Dendritic cell treated with granulocyte-macrophage colony-stimulating factor and Interleukin-4, amounts not matched to agents 40 ng/mL and 50 ng/mL, for 4 days (primary cell): Measurements from ENCODE around the gene TMCO4.

Source experiments
- H3K27ac Mint-ChIP-seq: one replicate; pipeline ENCODE4 v1.8.0; 2022; ENCODE audit warnings: mild to moderate bottlenecking, mixed read lengths
- H3K27me3 Mint-ChIP-seq: one replicate; pipeline ENCODE4 v1.8.0; 2022; ENCODE audit warnings: mild to moderate bottlenecking, mixed read lengths
- H3K36me3 Mint-ChIP-seq: one replicate; pipeline ENCODE4 v1.8.0; 2022; ENCODE audit warnings: low read depth, mixed read lengths
- H3K4me1 Mint-ChIP-seq: one replicate; pipeline ENCODE4 v1.8.0; 2022; ENCODE audit warnings: low read depth, mixed read lengths
- H3K4me3 Mint-ChIP-seq: one replicate; pipeline ENCODE4 v1.8.0; 2022; ENCODE audit warnings: mild to moderate bottlenecking, moderate library complexity, mixed read lengths
- H3K9me3 Mint-ChIP-seq: one replicate; pipeline ENCODE4 v1.8.0; 2022; ENCODE audit warnings: mixed read lengths
- intact Hi-C: fragments of 100-400 bp; cut with micrococcal nuclease; formaldehyde crosslinking; loops from one replicate; pipeline ENCODE4 v1.15.0; 2022

The TMCO4 gene

DNA sequence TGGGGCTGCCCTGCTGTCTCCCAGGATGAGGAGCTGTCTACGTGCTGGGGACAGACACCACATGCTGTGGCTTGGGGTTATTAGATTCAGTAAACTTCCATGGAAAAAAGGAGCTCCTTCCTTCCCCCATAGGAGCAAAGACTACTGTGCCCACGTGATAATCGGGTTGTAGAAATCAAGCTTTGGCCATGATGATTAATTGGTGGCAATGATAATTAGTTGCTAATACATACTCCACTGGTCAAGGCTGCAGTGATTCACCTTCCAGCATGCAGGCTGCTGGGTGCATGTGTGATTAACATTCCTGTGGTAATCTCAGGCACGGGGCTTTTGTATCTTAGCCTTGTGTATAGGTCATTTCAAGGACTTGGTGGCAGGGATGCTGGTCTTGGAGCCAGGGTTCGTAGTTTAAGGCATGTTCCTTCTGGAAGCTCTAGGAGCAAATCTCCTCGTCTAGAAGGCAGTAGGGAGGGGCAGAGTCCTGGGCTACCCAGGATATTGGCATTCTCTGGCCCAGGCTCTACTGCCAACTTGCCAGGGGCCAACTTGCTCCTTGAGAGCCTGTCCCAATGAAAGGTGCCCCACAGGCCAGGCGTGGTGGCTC, 41.4 kb downstream of the TMCO4 start:
- no peaks in the 10 kb centered on the region for H3K9me3 Mint-ChIP-seq

DNA sequence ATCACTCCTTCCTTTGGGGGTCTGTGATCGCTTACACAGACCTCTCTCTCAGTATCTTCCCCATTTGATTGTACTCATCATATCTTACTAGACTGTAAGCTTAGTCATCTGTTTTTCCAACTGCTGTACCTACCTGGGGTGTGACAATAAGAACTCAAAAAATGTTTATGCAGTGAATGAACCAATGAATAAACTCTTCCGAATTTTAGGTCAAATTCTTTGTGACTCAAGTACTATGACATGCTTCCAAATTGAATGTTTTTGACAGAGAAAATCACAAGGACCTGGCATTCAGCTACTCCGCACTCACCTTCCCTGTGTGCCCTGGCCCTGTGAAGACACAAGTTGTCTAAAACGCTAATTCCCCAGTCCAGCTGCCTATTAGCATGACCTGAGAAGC, 42.1 kb downstream of the TMCO4 start:
- Mint-ChIP-seq H3K36me3 (peaks cover 52% of the 10 kb centered on the region), H3K27me3 (no peaks in the 10 kb centered on the region), H3K4me3 (no peak overlapping the region), H3K4me1 (no peaks in the 10 kb centered on the region), H3K27ac (no peak overlapping the region), H3K9me3 (no peaks in the 10 kb centered on the region)
- intact Hi-C loops: no loop called here

More for the DNA sequence above, 41.4 kb downstream of the TMCO4 start:
- no peaks in the 10 kb centered on the region for H3K4me1 Mint-ChIP-seq
- H3K4me3 Mint-ChIP-seq: no peak overlapping the region
- H3K27ac Mint-ChIP-seq: no peak overlapping the region
- intact Hi-C loops: no loop called here
- peaks cover 45% of the 10 kb centered on the region for H3K36me3 Mint-ChIP-seq
- H3K27me3 Mint-ChIP-seq: no peaks in the 10 kb centered on the region

DNA sequence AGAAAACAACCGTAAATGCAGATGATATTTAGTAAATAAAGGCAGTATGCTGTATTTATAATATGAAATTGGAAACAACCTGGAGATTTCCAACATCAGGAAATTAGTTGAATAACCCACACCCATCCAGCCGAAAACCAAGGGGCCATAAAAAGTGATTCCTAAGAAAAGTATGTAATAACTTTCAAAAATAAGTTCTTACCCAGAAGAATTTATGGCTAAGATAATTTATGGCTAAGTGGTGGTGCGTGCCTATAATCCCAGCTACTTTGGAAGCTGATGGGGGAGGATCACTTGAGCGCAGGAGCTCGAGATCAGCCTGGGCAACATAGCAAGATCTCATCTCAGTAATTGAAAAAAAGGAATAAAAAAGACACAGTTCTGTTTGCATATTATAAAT, 43.2 kb downstream of the TMCO4 start:
- Mint-ChIP-seq H3K36me3 (peaks cover 62% of the 10 kb centered on the region), H3K4me3 (no peak overlapping the region)

DNA sequence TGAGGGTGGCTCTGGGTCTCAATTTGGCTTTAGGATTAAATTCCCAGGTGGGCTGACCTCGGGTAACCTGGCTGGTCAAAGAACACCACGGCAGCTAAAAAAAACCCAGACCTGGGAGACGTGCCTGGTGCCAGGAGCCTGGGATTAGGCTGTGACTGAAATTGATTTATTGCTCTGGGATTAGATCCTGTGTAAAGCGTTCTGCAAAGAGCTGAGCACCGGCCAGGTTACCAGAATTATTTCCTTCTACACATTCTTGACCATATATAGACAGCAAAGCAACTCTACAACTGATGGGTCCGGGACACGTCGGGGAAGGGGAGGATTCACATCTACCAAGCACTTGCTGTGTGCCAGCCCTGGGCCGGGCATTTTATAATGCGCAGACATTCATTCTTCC, 45.2 kb downstream of the TMCO4 start:
- peaks cover 78% of the 10 kb centered on the region for H3K36me3 Mint-ChIP-seq
- H3K4me3 Mint-ChIP-seq: no peak overlapping the region

More for the DNA sequence above, 43.2 kb downstream of the TMCO4 start:
- Mint-ChIP-seq H3K9me3 (no peaks in the 10 kb centered on the region), H3K4me1 (no peaks in the 10 kb centered on the region), H3K27ac (no peak overlapping the region), H3K27me3 (no peaks in the 10 kb centered on the region)
- intact Hi-C loops: no loop called here

DNA sequence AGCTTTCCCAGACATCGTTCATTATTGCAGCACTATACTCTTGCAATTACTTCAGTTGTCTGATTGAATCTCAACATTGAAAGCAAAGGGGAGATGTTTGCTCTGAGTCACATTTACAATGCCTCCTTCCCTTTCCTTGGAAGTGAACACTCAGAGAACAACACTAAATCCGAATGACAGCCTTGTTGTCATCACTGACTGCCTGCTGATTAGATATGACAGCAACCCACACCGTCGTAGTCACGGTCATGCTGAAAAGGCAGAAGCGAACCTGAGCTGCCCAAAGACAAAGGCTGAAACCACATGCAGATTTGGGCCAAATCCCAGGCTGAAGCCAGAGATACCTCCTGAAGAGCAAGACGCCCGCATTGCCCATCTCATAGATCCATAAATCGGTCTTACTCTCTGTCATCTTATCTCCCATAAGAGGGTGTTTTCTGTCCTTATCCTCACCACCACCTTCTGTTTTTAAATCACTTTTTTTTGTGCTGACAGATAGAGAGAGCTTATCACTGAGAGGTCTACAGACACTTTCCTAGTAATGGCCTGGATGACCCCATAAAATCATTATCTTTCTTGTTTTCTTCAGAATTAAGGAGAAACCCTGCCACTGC, 47.5 kb downstream of the TMCO4 start:
- Mint-ChIP-seq H3K36me3 (peaks cover 79% of the 10 kb centered on the region), H3K9me3 (no peaks in the 10 kb centered on the region), H3K27ac (no peak overlapping the region), H3K4me3 (no peak overlapping the region), H3K27me3 (no peaks in the 10 kb centered on the region), H3K4me1 (no peaks in the 10 kb centered on the region)
- intact Hi-C loops: no loop called here

More for the DNA sequence above, 45.2 kb downstream of the TMCO4 start:
- H3K4me1 Mint-ChIP-seq: no peaks in the 10 kb centered on the region
- H3K9me3 Mint-ChIP-seq: no peaks in the 10 kb centered on the region
- H3K27me3 Mint-ChIP-seq: no peaks in the 10 kb centered on the region
- no peak overlapping the region for H3K27ac Mint-ChIP-seq
- intact Hi-C loops: no loop called here

DNA sequence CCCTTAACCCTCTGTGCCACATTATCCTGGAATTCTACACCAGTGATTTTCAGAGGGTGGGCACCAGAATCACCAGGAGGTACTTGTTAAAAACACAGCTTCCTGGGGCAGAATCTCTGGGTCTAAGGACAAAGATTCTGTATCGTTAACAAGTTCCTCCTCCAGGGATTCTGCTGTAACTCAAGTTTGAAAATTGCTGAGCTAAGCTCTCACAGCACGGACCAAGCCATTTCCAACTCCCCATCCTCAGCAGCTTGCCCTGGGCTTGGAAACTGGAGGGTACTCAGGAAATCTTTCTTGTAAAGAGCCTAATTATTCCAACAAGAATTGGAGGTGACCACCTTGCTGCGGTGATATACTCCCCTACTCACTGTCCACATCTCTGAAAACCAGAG, 48.8 kb downstream of the TMCO4 start:
- H3K27ac Mint-ChIP-seq: no peak overlapping the region
- H3K9me3 Mint-ChIP-seq: no peaks in the 10 kb centered on the region
- no peak overlapping the region for H3K4me3 Mint-ChIP-seq
- intact Hi-C loops: no loop called here
- H3K27me3 Mint-ChIP-seq: no peaks in the 10 kb centered on the region
- H3K36me3 Mint-ChIP-seq: peaks cover 83% of the 10 kb centered on the region
- no peaks in the 10 kb centered on the region for H3K4me1 Mint-ChIP-seq

DNA sequence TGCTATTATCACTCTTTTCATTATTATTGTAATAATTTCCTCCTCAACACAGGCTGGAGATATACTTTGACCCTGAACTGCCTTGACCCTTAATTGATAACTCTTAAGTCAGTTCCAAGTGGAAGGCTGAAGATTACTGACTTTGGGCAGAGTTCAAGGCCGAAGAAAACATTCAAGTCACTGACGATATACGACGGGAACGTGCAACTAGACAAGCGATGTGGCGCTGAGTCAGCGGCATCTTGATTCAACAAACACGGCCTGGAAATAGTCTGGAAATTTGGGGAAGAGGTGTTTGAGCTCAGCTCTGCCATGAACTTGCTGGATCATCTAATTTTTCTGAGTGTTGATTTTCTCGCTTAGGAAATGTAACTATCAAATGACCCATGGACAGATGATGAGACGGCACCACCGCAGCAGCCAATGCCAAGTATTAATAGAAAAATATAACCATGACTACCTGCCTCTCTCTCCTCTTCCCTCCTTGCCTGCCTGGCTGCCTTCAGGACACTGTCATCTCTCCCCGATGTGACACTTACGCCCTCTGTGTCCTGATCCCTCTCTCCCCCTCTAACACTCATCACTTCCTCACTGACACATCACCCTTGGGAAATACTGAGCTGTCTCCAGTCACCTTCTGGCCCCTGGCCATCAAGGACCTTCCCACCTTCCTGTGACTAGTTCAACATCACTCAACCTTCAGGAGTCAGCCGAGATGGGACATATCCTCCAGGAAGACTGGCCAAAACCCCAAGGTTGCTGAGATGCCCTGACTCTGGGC, 49.4 kb downstream of the TMCO4 start:
- Mint-ChIP-seq H3K4me3 (no peak overlapping the region), H3K36me3 (peaks cover 83% of the 10 kb centered on the region), H3K4me1 (no peaks in the 10 kb centered on the region), H3K9me3 (no peaks in the 10 kb centered on the region), H3K27ac (no peak overlapping the region), H3K27me3 (no peaks in the 10 kb centered on the region)
- intact Hi-C loops: no loop called here

DNA sequence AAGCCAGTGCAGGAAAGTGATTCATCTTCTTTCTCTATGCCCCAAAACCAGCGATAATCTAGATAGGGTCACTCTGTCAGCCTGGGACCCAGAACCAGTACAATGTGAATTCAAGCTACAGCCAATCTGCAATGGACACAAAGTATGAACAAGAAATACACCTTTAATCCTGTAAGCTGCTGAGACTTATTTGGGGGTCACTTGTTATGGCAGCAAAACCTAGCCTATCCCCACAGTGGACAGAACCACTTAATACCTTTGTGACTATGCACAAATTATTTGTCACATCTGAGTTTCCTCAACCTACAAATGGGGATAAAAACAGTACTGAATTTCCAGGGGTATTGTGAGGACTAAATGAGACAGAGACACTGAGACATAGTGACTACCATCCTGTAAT, 50.0 kb downstream of the TMCO4 start:
- Mint-ChIP-seq H3K36me3 (peaks cover 83% of the 10 kb centered on the region), H3K27ac (no peak overlapping the region), H3K9me3 (no peaks in the 10 kb centered on the region), H3K4me3 (no peak overlapping the region), H3K4me1 (no peaks in the 10 kb centered on the region), H3K27me3 (no peaks in the 10 kb centered on the region)
- intact Hi-C loops: no loop called here

DNA sequence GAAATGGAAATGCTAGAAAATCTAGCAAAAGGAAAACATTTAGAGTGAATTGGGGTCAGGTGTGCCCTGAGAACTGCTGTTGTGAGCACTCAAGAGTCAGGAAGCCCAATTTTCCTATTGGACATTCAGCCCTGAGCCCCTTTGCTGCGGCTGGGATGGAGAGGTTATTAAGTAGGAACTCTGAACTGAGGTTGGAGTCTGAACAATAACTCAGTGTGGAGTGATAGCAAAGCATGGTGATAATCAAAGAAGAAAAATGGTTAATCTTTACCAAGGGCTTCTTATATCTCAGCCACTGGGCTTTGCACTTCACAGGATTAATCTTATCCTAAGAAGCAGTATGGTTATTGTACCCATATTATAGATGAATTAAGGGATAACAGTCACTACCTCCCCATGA, 52.0 kb downstream of the TMCO4 start:
- H3K27ac Mint-ChIP-seq: no peak overlapping the region
- no peak overlapping the region for H3K4me3 Mint-ChIP-seq
- intact Hi-C loops: no loop called here
- no peaks in the 10 kb centered on the region for H3K9me3 Mint-ChIP-seq
- H3K4me1 Mint-ChIP-seq: no peaks in the 10 kb centered on the region
- no peaks in the 10 kb centered on the region for H3K27me3 Mint-ChIP-seq
- peaks cover 83% of the 10 kb centered on the region for H3K36me3 Mint-ChIP-seq

DNA sequence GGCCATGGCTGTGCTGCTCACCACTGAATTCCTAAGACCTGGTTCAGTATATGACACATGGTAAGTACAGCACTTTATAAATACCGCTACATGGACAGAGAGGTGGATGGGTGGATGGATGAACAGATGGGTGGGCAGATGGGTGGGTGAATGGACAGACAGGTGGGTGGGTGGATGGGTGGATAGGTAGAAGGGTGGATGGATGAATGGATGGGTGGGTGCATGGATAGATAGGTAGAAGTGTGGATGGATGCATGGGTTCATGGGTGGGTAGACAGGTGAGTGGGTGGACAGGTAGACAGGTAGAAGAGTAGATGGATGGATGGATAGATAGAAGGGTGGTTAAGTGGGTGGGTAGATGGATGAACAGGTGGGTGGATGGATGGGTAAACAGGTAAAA, 54.8 kb downstream of the TMCO4 start:
- Mint-ChIP-seq H3K4me1 (no peaks in the 10 kb centered on the region), H3K27me3 (no peaks in the 10 kb centered on the region), H3K36me3 (peaks cover 84% of the 10 kb centered on the region), H3K4me3 (no peak overlapping the region), H3K27ac (no peak overlapping the region), H3K9me3 (no peaks in the 10 kb centered on the region)
- intact Hi-C loops: no loop called here

DNA sequence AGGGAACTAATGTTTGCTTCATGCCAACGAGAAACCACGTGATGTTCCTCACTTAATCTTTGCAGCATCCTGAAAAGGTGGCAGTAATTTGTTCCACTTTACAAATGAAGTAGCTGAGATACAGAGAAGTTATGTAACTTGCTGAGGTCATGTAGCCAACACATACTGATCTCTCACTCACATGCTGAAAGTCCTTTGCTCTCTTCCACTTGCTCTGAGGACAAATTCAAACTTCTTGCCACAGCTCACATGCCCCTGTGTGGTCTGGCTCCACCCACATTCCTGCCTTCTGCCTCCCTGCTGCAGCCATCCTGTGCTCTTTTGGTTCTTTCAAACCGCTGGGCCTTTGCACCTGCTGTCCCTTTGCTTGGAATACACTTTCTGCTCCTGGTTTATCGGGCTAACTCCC, 55.4 kb downstream of the TMCO4 start:
- Mint-ChIP-seq H3K27me3 (no peaks in the 10 kb centered on the region), H3K4me3 (no peak overlapping the region), H3K27ac (no peak overlapping the region), H3K9me3 (no peaks in the 10 kb centered on the region), H3K36me3 (peaks cover 84% of the 10 kb centered on the region), H3K4me1 (no peaks in the 10 kb centered on the region)
- intact Hi-C loops: no loop called here

DNA sequence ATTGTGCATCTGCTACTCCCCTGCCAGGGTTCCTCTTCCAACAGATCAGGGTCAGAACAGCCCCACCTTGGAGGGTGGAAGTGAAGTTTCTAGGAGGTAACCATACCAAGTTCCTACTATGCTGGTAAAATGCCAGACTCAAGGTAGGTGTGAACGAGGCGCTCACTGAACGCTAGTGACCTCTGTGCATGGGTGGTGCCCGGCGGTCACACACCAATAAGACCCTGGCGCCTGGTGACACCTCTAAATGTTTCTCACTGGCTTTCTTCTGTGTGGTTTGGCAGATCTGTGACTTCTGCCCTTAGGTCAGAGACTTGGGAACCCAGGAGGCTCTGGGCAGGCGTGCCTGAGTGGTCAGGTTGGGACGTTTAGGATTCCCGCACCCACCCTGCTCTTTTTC, 55.9 kb downstream of the TMCO4 start:
- Mint-ChIP-seq H3K36me3 (peaks cover 84% of the 10 kb centered on the region), H3K4me1 (no peaks in the 10 kb centered on the region), H3K27ac (no peak overlapping the region), H3K4me3 (no peak overlapping the region), H3K9me3 (no peaks in the 10 kb centered on the region), H3K27me3 (no peaks in the 10 kb centered on the region)
- intact Hi-C loops: no loop called here

DNA sequence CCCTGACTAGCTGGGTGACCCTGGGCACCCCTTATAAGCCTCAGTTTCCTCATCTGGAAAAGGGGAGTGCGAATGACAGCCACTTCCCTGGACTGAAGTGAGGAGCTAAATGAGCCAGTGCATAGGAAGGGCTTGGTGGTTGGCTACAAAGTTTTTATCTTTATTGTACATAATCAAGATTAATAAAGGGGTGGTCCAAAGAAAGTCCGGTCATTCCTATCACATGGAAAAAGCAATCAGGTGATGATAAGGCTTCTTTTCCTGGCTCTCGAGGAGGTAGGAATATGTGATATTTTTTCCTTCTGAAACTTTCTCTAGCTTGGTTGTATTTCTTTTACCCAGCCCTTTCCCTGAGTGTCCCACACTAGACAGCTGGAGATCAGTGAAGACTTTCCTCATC, 56.5 kb downstream of the TMCO4 start:
- H3K36me3 Mint-ChIP-seq: peaks cover 83% of the 10 kb centered on the region
- intact Hi-C loops: no loop called here

DNA sequence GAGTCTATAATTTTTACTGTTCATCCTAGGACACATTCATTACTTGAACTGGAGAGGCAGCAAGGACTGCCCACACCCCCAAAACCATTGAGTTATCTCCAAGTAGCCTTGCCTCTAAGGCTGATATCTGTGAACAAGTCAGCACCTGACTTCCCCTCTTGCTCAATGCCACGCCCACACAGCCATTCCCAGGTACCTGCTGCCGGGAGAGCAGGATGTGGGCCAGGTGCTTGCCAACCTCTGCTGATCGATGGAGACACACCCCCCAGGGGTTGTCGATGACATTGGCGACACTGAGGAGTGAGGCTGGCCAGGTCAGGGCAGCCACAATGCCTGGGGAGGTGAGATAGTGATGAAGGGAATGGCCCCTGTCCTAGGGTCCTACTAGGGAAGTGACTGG, 60.1 kb downstream of the TMCO4 start:
- Mint-ChIP-seq H3K9me3 (no peaks in the 10 kb centered on the region), H3K4me3 (no peak overlapping the region), H3K4me1 (no peaks in the 10 kb centered on the region), H3K27ac (no peak overlapping the region), H3K36me3 (peaks cover 84% of the 10 kb centered on the region), H3K27me3 (no peaks in the 10 kb centered on the region)
- intact Hi-C loops: no loop called here

More for the DNA sequence above, 56.5 kb downstream of the TMCO4 start:
- no peaks in the 10 kb centered on the region for H3K9me3 Mint-ChIP-seq
- no peak overlapping the region for H3K27ac Mint-ChIP-seq
- H3K4me1 Mint-ChIP-seq: no peaks in the 10 kb centered on the region
- no peak overlapping the region for H3K4me3 Mint-ChIP-seq
- H3K27me3 Mint-ChIP-seq: no peaks in the 10 kb centered on the region
